ENCODE data around the gene LIMK1.
"Not testable (repeated sequence)": the region's sequence is repeated elsewhere in the genome, so short reads cannot be mapped to it uniquely, and the experiment has no call there.

The LIMK1 gene

DNA sequence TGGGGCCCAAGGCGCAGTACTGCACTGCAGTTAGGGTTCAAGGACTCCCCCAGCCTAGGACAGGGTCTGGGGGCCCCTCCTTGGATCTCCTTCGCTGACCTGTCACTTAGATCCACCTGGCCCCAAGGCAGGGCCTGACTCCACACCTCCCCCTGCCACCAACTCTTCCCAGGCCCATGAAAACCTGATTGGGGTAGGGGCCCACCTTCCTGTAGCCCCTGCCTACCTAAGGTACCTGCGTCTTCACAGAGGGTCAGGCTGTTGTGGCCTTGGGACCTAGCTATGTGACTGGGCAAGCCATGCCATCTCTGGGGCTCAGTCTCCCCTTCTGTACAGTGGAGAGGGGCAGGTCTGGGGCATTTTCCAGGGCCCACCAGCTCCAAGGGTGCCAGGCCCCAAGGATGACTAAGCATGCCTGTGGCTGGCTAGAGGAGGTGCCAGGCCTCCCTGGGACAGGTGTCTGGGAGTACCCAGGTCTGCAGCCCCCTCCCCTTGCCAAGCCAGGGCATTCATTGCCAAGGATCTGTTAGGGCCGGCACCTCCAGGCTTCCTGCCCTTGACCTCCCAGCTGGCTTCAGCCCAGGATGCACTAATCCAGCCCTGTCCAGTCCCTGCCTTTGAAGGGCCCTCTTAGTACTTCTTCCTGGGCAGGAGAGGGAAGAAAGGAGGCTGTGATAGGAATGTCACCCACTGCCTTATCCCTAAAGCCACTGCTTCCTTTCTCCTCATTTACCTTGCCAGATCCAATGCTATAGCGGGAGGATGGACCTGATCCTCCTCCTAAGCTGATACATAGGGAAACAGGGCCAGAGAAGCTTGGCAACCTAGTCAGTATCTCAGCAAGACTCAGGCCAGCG, 1.3 kb downstream of the LIMK1 start:
- peak; percentile 13 for DNase-seq

DNA sequence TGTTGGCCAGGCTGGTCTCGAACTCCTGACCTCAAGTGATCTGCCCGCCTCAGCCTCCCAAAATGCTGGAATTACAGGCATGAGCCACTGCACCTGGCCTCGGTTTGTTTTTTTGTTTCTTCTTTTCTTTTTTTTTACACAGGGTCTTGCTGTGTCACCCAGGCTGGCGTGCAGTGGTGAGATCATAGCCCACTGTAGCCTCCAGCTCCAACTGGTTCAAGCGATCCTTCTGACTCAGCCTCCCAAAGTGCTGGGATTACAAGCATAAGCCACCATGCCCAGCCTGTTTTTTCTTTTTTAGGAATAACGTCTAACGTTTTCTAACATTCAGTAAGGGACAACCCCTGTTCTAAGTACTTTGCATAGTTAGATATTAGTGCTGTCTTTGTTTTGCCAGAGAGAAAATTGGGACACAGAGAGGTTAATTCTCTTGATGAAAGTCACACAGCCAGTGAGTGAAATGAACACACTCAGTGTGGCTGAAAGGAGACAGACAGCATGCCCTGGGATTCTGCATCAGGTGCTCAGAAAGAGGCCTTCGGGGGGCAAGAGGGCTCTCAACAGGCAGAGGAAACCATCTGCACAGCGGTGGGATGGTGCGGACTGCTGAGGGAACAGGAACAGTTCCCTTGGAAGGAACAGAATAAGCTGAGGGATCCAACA, 4.3 kb downstream of the LIMK1 start:
- no peak for DNase-seq

DNA sequence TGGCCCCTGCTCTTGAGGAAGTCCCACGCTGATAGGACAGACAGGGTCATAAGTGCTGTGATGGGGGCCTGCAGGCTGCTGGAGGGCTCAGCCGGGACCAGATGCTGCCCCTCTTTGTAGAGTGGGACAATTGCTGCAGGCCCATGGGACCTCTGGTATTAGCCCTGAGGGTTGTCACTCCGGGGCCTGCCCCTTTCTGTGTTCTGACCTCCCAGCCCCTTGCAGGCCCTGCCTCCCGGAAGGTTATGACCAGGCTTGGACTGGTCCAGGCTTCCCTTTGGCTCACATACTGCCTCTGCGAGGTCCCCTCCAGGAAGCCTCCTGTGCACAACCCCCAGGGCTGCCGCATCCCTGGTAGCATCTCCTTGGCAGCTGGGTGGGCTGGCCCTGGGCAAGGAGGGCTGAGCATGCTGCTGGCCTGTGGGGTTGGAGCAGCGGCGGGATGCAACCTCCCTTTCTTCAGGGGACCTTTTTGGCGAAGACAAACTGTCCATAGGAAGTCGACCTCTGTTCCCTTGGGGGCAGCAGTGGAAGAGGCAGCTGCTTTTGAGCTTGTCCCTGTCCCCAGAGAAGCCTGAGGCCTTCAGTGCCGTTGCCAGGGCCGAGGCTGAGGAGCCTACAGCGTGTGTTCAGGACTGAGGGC, 8.8 kb downstream of the LIMK1 start:
- no peak for DNase-seq

DNA sequence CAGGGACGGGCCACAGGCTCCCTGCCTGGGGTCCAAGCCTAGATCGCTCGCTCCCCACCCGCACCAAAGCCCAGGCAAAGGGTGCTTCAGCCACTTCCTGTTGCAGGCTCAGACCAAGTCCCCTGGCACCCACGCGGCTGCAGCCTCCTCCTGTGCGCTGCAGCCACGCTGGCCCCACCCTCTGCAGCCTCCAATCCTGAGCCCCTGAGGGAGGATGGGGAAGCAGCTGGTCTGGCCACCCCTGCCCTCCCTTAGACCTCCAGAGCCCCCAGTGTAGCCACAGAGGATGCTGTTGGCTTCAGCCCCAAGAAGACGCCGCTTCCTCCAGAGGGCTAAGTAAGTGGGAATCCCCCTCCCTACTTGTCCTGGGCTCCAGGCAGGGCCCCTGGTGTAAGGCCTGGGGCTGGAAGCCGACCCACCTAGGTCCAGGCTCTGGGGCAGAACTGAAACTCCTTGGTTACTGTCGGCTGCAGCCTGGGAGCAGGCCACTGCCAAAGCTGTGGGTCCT, 9.4 kb downstream of the LIMK1 start:
- peak; percentile 25 for DNase-seq

DNA sequence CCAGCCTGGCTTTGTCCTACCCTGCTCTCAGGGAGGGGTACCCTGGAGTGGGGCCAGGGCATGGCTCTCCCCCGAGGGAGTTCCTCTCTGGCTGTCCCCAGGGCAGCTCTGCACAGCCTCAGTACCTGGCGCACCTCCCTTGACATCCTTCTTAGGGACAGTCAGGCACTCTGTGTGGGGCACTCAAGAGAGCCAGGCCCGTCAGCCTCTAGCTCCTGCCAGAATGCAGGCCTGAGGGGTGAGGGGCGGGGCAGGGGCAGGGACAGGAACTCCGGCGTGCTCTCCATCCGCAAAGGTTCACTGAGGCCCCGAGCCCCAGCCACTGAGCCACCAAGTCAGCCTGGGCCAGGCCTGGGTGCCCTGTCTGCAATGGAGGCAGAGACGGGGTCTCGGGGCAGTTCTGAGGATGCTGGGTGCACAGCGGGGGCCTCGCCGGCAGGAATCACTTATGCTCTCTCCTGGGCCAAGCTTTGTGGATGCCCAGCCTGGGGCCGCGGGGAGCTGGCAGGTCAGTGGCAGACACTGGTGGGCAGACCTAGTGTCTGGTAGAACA, 10.1 kb downstream of the LIMK1 start:
- no peak for DNase-seq

DNA sequence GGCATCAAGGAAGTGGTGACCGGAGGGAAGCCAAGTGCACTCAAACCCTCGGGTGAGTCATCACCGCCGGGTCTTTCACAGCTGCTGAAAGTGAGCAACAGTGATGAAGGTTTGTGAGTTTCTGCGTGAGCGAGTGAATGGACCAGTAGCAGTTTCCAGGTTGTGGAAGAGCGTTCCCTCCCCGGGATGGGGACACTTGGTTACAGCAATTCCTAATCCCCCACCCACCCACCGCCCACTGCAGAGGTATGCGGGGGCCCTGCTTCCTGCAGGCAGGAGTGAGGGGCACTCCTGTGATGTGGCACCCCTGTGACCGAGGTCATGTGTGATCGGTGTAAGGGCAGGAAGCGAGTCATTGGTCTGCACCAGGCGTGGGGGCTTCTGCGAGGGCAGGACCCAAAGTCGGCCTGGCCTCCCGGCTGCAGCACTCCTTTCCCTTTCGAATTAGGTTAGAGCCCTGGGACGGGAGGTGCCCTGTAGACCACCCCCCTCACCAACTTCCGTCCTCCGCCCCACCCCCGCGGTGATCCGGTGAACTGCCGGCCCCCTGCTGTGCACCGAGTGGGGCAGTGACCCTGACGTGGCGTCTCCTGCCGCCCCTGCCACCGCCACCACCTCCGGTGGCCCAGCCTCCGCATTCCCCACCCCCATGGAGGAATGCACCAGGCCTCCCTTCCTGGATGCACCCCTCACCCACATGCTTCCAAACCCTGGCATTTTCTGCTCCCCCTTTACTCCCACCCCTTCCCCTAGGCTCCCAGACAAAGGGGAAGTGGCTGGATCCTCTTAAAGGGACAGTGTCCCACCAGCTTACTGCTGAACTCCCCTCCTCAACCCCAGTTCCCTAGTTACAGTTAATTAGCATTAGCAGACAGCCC, 10.9 kb downstream of the LIMK1 start:
- DNase-seq, result no peak

DNA sequence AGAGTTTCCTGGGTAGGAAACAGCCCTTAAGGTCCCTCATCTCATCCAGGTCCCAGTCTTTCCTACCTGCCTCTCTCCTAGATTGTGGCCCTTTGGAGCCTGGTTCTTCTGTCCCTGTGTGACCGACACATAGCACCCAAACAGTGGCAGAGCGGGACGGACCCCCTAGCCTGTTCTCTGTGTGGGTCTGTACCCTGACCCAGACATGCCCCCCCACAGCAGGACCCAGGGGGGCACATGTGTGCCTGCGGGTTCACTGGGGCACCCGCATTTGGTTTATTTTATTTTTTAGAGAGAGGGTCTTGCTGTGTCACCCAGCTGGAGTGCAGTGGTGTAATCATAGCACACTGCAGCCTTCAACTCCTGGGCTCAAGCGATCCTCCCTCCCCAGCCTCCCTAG, 11.5 kb downstream of the LIMK1 start:
- DNase-seq, result no peak

DNA sequence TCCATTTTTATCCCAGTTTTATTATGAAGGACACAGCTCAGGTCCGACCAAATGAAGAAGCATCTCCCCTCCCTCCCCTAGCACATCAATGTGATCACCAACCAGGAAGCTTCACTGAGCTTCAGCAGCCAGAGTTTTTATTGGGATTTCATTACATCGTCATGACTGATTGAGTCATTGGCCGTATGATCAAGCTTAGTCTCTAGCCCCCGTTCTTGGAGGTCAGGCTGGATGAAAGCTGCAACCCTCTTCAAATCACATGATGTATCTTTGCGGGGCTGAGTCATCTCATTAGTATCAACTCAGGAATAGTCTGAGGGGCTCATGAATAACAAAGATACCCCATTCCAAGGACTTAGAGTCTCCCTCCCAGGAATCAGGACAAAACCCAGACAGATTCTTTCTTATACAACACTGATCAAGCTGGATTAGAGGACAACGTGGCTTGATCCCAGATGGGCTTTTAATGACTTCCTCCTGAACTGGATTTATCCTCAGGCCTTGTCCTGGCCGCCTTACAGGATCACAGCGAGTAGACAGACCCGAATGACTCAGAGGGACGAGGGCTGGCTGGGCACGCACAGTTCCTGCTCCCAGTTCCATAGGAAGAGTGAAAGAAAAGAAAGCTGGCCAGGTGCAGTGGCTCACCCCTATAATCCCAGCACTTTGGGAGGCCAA, 14.5 kb downstream of the LIMK1 start:
- DNase-seq, result no peak

DNA sequence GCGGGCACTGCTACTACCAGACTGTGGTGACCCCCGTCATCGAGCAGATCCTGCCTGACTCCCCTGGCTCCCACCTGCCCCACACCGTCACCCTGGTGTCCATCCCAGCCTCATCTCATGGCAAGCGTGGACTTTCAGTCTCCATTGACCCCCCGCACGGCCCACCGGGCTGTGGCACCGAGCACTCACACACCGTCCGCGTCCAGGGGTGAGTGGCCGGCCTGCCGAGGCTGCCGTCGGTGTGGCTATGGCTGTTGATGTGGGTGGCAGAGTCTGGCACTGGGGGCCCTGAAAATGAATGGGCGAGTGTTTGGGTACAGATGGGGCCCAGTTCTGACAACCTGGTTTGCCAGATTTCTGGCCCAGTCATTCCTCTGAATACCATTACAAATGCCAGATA, 15.4 kb downstream of the LIMK1 start:
- DNase-seq, result no peak

DNA sequence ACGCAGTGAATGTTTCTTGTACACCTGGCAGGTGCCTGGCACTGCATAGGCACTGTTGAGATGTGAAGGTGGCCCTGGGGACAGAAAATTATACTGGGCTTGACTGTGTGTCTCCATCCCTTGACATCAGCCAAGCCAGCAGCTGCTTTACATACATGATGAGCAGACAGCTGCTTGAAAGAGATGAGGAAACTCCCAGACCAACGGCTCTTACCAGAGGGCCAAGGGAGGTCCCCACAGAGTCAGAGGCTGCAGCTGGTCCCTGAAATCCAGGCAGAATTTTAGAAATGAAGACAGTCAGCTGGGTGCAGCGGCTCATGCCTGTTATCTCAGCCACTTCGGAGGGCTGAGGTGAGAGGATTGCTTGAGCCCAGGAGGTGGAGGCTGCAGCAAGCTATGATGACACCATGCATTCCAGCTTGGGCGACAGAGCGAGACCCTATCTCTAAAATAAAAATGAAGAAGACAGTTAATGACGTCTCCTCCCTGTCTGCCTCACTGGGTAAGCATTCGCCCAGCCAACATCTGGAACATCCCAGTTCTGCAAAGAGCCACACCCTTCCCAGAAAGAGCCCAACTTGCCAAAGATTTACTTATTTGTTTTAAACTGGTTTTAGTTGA, 17.6 kb downstream of the LIMK1 start:
- no peak for DNase-seq

DNA sequence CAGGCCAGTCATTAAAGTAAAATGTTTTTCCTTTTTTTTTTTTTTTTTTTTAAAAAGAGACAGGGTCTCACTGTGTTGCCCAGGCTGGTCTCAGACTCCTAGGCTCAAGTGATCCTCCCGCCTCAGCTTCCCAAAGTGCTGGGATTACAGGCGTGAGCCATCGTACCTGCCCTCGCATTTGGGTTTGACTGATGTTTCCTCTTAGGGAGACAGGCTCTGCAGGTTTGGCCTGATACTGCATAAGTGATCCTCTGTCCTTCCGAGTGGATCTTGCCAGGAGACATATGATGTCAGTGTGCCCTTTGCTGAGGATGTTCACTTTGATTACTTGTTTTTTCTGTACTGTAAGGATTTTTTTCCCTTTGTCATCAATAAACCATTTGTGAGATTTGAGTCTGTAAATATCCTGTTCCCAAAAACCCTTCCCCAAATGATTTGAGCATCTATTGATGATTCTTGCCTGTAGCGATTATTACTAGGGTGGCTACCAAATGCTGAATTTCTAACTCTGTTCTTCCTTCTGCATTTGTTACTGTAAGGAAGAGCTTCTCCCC, 19.7 kb downstream of the LIMK1 start:
- no peak for DNase-seq

DNA sequence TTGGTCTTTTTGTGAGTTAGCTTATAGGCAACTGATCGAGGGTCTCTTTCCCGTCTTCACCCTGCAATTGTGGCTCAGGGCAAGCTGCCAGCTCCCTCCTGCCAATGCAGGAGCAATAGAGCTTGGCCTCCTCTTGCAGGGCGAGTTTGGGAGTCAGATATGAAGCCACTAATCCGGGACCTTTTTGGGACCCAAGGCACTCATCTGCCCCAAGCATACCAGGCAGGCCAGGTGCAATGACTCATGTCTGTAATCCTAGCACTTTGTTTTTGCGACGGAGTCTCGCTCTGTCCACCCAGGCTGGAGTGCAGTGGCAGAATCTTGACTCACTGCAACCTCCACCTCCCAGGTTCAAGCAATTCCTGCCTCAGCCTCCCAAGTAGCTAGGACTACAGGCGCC, 21.1 kb downstream of the LIMK1 start:
- no peak for DNase-seq

DNA sequence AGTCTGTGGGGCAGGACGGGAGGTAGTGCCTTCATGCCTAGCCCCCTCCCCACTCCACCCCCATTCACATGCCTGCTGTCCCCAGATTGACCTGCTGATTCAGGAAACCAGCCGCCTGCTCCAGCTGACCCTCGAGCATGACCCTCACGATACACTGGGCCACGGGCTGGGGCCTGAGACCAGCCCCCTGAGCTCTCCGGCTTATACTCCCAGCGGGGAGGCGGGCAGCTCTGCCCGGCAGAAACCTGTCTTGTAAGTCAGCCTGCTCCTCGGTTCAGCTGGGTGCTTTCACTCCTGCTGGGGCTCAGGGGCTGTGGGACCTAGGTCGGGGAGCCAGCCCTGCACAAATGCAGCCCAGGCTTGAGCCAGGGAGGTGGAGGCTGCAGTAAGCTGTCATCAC, 22.4 kb downstream of the LIMK1 start:
- no peak for DNase-seq

DNA sequence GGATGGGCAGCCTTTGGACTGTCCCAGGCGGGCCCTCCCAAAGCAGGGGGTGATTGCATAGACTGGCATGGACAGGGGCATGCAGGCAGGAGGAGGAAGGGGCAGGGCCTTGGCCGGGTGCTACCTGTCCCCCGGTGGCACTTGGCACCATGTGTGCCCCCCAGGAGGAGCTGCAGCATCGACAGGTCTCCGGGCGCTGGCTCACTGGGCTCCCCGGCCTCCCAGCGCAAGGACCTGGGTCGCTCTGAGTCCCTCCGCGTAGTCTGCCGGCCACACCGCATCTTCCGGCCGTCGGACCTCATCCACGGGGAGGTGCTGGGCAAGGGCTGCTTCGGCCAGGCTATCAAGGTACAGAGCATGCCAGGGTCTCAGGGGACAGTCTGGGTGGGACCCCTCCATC, 23.2 kb downstream of the LIMK1 start:
- DNase-seq, result no peak

DNA sequence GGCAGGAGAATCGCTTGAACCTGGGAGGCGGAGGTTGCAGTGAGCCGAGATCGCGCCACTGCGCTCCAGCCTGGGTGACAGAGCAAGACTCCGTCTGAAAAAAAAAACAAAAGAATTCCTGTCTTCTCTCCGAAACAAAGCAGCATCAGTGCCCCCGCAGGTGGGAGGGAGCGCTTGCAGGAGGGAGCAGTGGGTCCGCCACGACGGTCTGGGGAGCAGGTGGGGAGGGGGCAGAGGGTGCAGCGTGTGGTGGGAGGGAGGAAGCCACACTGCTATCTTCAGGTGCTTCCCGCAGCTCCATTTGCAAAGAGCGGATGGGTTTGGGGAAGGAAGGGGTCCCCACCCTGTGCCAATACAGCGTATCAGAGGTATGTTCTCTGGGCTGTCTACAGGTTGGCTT, 31.7 kb downstream of the LIMK1 start:
- peak; percentile 22 for DNase-seq

DNA sequence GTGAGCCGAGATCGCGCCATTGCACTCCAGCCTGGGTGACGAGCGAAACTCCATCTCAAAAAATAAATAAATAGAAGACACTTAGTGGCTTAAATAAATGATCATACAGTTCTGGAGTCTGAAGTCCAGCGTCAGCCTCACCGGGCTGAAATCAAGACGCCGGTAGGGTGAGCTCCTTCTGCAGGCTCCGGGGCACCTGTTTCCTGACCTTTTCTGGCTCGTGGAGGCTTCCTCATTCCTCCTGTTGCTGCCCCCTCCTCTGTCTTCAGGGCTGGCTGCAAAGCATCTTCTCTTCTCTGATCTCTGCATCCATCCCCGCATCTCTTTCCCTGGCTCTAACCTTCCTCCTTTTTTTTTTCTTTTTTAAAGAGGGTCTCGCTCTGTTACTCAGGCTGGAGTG, 32.8 kb downstream of the LIMK1 start:
- no peak for DNase-seq

DNA sequence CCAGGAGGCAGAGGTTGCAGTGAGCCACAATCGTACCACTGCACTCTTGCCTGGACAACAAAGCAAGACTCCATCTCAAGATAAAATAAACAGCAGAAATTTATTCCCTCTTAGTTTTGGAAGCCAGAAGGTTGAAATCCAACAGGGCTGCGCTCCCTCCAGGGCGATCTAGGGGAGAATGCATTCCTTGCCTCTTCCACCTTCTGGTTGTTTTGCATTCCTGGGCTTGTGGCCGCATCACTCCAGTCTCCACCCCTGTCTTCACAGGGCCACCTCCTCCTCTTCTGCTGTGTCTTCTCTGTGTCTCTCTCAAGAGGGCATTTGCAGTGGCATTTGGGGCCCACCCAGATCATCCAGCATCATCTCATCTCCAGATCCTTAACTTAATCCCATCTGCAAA, 36.2 kb downstream of the LIMK1 start:
- DNase-seq, result no peak

DNA sequence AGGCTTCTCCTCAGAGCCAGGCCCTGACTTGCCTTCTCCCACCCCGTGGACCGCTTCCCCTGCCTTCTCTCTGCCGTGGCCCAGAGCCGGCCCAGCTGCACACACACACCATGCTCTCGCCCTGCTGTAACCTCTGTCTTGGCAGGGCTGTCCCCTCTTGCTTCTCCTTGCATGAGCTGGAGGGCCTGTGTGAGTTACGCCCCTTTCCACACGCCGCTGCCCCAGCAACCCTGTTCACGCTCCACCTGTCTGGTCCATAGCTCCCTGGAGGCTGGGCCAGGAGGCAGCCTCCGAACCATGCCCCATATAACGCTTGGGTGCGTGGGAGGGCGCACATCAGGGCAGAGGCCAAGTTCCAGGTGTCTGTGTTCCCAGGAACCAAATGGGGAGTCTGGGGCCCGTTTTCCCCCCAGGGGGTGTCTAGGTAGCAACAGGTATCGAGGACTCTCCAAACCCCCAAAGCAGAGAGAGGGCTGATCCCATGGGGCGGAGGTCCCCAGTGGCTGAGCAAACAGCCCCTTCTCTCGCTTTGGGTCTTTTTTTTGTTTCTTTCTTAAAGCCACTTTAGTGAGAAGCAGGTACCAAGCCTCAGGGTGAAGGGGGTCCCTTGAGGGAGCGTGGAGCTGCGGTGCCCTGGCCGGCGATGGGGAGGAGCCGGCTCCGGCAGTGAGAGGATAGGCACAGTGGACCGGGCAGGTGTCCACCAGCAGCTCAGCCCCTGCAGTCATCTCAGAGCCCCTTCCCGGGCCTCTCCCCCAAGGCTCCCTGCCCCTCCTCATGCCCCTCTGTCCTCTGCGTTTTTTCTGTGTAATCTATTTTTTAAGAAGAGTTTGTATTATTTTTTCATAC, 38.0 kb downstream of the LIMK1 start:
- no peak for DNase-seq

DNA sequence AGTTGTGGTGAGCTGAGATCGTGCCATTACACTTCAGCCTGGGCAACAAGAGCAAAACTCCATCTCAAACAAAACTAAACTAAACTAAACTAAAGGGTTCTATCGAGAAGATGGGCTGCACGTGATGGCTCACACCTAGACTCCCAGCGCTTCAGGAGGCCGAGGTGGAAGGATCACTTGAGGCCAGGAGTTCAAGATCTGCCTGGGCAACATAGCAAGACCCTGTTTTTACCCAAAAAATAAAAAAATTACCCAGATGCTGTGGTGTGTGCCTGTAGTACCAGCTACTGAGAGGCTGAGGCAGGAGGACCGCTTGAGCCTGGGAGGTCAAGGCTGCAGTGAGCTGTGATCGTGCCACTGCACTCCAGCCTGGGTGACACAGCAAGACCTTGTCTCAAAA, 40.3 kb downstream of the LIMK1 start:
- DNase-seq, result not testable (repeated sequence)

DNA sequence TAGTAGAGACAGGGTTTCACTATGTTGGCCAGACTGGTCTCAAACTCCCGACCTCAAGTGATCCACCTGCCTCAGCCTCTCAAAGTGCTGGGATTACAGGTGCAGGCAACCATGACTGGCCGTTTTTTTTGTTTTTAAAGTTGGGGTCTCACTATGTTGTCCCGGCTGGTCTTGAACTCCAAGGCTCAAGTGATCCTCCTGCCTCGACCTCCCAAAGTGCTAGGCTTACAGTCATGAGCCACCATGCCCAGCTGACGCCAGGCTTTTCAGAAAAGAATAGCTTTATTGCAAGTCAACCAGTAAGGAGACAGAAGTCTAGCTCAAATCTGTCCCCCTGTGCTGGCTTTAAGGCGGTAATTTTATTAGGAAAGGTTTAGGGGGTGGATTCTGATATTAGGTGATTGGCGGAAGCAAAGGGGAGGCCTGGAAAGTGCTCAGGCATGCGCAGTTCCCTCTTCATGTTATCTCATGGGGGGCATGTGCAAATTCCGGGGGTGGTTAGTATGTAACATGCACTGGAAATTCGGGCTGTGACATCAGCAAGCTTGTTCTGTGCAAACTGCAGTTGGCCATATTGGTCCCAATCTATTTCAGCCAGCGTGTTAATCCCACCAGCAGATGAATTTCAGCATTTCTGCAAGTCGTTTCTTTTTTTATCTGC, 42.7 kb downstream of the LIMK1 start:
- DNase-seq, result no peak

Data from NCI-H69 (cell line).